ENCODE results near the gene ATP11A.

GRCh38 chr13:112869202-112870050 lies 179.6 kb downstream of the ATP11A start:
- TF ChIP-seq CTCF (tag by site-specific recombination; IDR thresholded peaks at IDR 0.05), result no peak
- TF ChIP-seq ZNF239 (tag by site-specific recombination; IDR thresholded peaks at IDR 0.05), result no peak
- no peak for TF ChIP-seq KLF16 (tag by site-specific recombination; IDR thresholded peaks at IDR 0.05)
- TF ChIP-seq ZNF501 (tag by site-specific recombination; IDR thresholded peaks at IDR 0.05), result no peak
- no peak for TF ChIP-seq ZNF138 (tag by site-specific recombination; IDR thresholded peaks at IDR 0.05; ENCODE audit: borderline replicate concordance)
- no peak for TF ChIP-seq ZNF114 (tag by site-specific recombination; IDR thresholded peaks at IDR 0.05)
- TF ChIP-seq ZNF24 (tag by site-specific recombination; IDR thresholded peaks at IDR 0.05), result no peak
- TF ChIP-seq ZNF350 (tag by site-specific recombination; IDR thresholded peaks at IDR 0.05), result no peak

Measured in HEK293 (cell line).